ENCODE measurements around the gene CACNA1I.
A peak's percentile ranks its signal among the peaks of the same experiment; 100 is the strongest.

Gene CACNA1I

DNA sequence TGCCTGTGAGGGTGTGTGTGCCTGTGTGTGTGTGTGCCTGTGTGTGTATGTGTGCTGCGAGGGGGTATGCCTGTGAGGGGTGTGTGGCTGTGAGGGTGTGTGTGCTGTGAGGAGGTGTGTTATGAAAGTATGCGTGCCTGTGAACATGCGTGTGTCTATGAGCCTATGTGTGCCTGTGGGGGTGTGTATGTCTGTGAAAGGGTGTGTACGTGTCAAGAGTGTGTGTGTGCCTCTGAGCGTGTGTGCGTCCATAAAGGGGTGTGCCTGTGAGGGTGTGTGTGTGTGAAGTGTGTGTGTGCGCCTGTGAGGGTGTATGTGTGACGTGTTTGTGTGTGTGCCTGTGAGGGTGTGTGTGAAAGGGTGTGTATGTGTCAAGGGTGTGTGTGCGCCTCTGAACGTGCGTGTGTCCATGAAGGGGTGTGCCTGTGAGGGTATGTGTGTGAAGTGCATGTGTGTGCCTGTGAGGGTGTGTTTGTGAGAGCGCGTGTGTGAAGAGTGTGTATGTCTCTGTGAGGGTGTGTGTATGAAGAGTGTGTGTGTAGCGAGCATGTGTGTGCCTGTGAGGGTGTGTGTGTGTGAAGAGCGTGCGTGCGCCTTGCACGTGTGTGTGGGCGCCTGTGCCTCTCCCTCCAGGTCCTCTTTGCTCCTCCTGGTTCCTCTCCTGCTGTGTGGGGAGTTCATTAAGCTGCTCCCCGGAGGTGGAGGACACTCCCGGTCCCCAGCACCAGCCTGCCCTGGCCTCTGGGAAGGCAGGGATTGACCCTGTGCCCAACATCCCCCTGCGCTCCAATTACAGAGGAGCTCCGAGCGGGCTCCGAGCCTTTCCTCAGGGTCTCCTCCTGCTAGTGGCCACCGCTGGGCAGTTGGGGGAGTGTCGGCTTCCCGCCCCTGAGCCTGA, 53.3 kb downstream of the CACNA1I start:
- H3K4me3 ChIP-seq (ENCODE audit: severe bottlenecking), result no peak overlapping the region
- peak; percentile 27; the same call in 1 of the 3 replicates for ATAC-seq (ENCODE audit: low read depth)
- no peak overlapping the region for H3K27ac ChIP-seq (ENCODE audit: poor library complexity, severe bottlenecking)
- DNase-seq (ENCODE audit: low spot score), result no peak
- H3K36me3 ChIP-seq (ENCODE audit: low read depth), result no peaks in the 10 kb centered on the region
- TF ChIP-seq, protein P1, sequence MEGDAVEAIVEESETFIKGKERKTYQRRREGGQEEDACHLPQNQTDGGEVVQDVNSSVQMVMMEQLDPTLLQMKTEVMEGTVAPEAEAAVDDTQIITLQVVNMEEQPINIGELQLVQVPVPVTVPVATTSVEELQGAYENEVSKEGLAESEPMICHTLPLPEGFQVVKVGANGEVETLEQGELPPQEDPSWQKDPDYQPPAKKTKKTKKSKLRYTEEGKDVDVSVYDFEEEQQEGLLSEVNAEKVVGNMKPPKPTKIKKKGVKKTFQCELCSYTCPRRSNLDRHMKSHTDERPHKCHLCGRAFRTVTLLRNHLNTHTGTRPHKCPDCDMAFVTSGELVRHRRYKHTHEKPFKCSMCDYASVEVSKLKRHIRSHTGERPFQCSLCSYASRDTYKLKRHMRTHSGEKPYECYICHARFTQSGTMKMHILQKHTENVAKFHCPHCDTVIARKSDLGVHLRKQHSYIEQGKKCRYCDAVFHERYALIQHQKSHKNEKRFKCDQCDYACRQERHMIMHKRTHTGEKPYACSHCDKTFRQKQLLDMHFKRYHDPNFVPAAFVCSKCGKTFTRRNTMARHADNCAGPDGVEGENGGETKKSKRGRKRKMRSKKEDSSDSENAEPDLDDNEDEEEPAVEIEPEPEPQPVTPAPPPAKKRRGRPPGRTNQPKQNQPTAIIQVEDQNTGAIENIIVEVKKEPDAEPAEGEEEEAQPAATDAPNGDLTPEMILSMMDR (IDR thresholded peaks at IDR 0.05; ENCODE audit: poor library complexity, severe bottlenecking), result no peak
- no peaks in the 10 kb centered on the region for H3K9me3 ChIP-seq (ENCODE audit: severe bottlenecking)
- no peaks in the 10 kb centered on the region for H3K4me1 ChIP-seq (ENCODE audit: insufficient read depth, poor library complexity, severe bottlenecking)
- H3K27me3 ChIP-seq (ENCODE audit: insufficient read depth, poor library complexity, severe bottlenecking), result no peaks in the 10 kb centered on the region

DNA sequence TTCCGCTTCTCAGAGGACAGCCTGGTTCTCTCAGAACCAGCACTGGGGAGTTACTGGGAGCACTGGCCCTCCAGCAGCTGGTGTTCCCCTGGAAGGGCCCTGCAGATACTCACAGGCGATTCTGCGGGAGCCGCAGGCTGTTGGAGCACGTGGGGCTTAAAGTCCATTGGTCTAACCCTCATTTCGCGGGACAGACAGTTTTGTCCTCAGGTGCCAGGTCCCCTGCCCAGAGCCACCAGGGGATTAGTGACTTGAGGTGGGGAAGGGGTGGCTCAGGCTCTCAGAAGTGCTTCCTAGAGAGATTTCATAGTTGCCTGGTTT, 53.9 kb downstream of the CACNA1I start:
- Histone ChIP-seq H3K4me1 (ENCODE audit: insufficient read depth, poor library complexity, severe bottlenecking) (no peaks in the 10 kb centered on the region), H3K4me3 (ENCODE audit: severe bottlenecking) (no peak overlapping the region), H3K27me3 (ENCODE audit: insufficient read depth, poor library complexity, severe bottlenecking) (no peaks in the 10 kb centered on the region), H3K27ac (ENCODE audit: poor library complexity, severe bottlenecking) (no peak overlapping the region), H3K36me3 (ENCODE audit: low read depth) (no peaks in the 10 kb centered on the region), H3K9me3 (ENCODE audit: severe bottlenecking) (no peaks in the 10 kb centered on the region)
- ATAC-seq (ENCODE audit: low read depth), result no peak
- TF ChIP-seq, protein P1 (IDR thresholded peaks at IDR 0.05; ENCODE audit: poor library complexity, severe bottlenecking), result no peak
- no peak for DNase-seq (ENCODE audit: low spot score)

DNA sequence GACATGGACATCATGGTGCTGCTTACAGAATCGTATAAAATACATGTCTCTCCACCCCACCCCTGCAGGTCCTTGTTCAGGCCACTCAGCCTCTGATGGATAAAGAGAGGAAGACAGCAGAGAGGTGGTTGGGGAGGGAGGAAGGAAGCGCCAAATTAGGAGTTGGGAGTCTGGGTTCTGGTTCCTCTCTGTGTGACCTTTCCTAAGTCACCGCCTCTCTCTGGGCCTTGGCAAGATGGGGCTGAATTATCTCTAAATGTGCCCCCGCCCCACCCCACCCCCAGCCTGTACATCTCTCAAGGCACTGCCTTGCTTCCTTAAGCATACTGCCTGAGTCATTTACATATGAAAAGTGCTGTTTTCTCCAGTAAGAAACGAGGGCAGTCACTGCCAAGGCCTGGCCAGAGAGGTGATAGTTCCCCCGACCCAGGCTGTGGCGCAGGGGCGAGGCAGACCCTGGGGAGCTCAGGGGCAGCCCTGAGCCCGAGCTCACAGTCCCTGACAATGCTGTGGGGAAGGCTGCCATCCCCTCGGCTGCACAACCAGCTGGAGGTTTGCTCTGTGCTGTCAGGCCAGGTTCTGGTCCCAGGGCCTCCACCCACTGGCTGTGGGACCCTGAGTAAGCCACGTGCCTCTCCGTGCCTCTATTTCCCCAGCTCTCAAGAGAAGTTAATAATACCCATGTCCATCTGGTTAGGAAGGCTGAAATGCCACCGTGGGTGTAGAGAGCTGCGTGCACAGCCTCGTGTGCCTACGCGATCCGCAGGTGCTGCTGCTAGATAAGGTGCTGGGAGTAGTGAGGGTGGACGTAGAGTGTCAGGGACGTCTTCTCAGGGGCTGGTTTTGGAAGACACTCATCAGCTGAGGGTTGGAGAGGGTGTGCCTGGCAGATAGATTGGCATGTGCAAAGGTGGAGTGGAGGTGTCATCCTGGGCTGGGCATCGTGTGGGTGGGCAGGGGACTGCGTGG, 55.3 kb downstream of the CACNA1I start:
- Histone ChIP-seq H3K27ac (ENCODE audit: poor library complexity, severe bottlenecking) (no peak overlapping the region), H3K36me3 (ENCODE audit: low read depth) (no peaks in the 10 kb centered on the region), H3K27me3 (ENCODE audit: insufficient read depth, poor library complexity, severe bottlenecking) (no peaks in the 10 kb centered on the region), H3K9me3 (ENCODE audit: severe bottlenecking) (no peaks in the 10 kb centered on the region), H3K4me1 (ENCODE audit: insufficient read depth, poor library complexity, severe bottlenecking) (no peaks in the 10 kb centered on the region), H3K4me3 (ENCODE audit: severe bottlenecking) (no peak overlapping the region)
- TF ChIP-seq, protein P1 (IDR thresholded peaks at IDR 0.05; ENCODE audit: poor library complexity, severe bottlenecking), result no peak
- ATAC-seq (ENCODE audit: low read depth) (no peak), DNase-seq (ENCODE audit: low spot score) (no peak)

DNA sequence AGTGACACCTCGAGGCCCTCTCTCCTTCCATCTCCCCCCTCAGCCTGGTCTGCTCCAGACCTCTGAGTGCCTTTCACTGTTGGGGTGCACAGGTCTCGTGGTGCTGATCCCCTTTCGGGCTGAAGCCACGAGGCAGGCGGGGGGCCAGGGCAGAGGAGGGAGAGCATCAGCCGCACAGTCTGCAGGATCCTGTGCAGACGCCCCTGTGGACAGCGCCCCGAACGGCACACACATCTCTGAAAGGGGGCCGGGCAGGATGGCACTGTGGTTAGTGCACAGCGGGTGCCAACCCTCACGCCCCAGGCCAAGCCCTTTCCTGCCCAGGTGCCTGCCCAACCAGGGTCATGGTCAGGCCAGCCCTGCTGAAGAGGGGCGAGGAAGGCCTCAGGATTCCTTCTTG, 56.7 kb downstream of the CACNA1I start:
- ATAC-seq (ENCODE audit: low read depth), result no peak

More for the DNA sequence above, 56.7 kb downstream of the CACNA1I start:
- no peak overlapping the region for H3K27ac ChIP-seq (ENCODE audit: poor library complexity, severe bottlenecking)
- no peak for DNase-seq (ENCODE audit: low spot score)
- TF ChIP-seq, protein P1 (IDR thresholded peaks at IDR 0.05; ENCODE audit: poor library complexity, severe bottlenecking), result no peak
- H3K4me1 ChIP-seq (ENCODE audit: insufficient read depth, poor library complexity, severe bottlenecking), result no peaks in the 10 kb centered on the region
- no peak overlapping the region for H3K4me3 ChIP-seq (ENCODE audit: severe bottlenecking)
- no peaks in the 10 kb centered on the region for H3K36me3 ChIP-seq (ENCODE audit: low read depth)
- H3K9me3 ChIP-seq (ENCODE audit: severe bottlenecking), result no peaks in the 10 kb centered on the region
- no peaks in the 10 kb centered on the region for H3K27me3 ChIP-seq (ENCODE audit: insufficient read depth, poor library complexity, severe bottlenecking)

All from RWPE2 (cell line).